K562 (cell line): ENCODE results near the gene UBE2O. TPM values are rescaled to one million over a fixed set of nuclear protein-coding genes. Genes with fewer than 3 reads are reported as not detected.

Source experiments
- ATAC-seq: fragments of 200-7000 bp; cut with Tn5 transposase; 3 replicates; pipeline ENCODE4 v1.9.1; 2020; ENCODE audit warnings: moderate library complexity
- BruUV-seq: library from RNA; stranded (reverse); fragments of 400-500 nt; replicated peaks from 2 replicates; lab custom pipeline; 2021; lab: Mats Ljungman, UMichigan
- CTCF ChIA-PET: fragments of 300-600 bp; formaldehyde crosslinking; extraction: SDS; loops from one replicate; lab custom pipeline; 2021; ENCODE audit warnings: low intra/inter-chr PET ratio; lab: Yijun Ruan, JAX
- POLR2A ChIA-PET: fragments of 300-600, 350-650 bp; sonication (Branson Sonifier 250); formaldehyde crosslinking; extraction: SDS; loops from one replicate; lab custom pipeline; 2021; ENCODE audit warnings: antibody characterized with exemption, inconsistent platforms; lab: Yijun Ruan, JAX
- DNase-seq, 4 experiments: peaks; one replicate each; pipeline versions ENCODE4 v3.0.0 to v3.0.0-alpha.2; 2011 to 2018; ENCODE audit warnings: low spot score in 3 of 4, mixed read lengths in 3 of 4; ENCODE audit errors: extremely low read depth in 1 of 4
- FAIRE-seq: peaks from 2 replicates; lab custom pipeline; 2011; peaks lifted over from hg19 to GRCh38; lab: Jason Lieb, UNC
- H2AFZ ChIP-seq: 2 replicates; pipeline ENCODE4 v1.6.0; 2011; ENCODE audit warnings: low read depth, low read length, control low read depth, inconsistent platforms
- H3K27ac ChIP-seq: fragments of 200-600 bp; 3 replicates; pipeline ENCODE4 v1.8.0; 2011; ENCODE audit warnings: low read depth, mild to moderate bottlenecking, control low read depth, inconsistent platforms, low read length, moderate library complexity, mixed read lengths; ENCODE audit errors: extremely low read depth
- H3K27me3 ChIP-seq, 2 experiments: fragments of 300-600 bp in 1 of 2; 2 replicates in 1 of 2; 3 replicates in 1 of 2; pipeline versions ENCODE4 v1.6.0 to v1.8.0; 2011; ENCODE audit warnings: inconsistent platforms in 2 of 2, low read length in 2 of 2, mild to moderate bottlenecking in 1 of 2, mixed read lengths in 1 of 2, moderate library complexity in 1 of 2; ENCODE audit not compliant: control insufficient read depth in 2 of 2, insufficient read depth in 2 of 2
- H3K36me3 ChIP-seq: fragments of 300-600 bp; 3 replicates; pipeline ENCODE4 v1.8.0; 2011; ENCODE audit warnings: mild to moderate bottlenecking, low read length, inconsistent platforms; ENCODE audit not compliant: control insufficient read depth, insufficient read depth
- H3K4me1 ChIP-seq, 2 experiments: fragments of 200-600 bp in 1 of 2; replicated peaks in 1 of 2; 2 replicates in 1 of 2; 3 replicates in 1 of 2; pipeline versions ENCODE4 v1.5.1 to v1.8.0; 2011; ENCODE audit warnings: inconsistent platforms in 2 of 2, low read length in 2 of 2, mild to moderate bottlenecking in 1 of 2, mixed read lengths in 1 of 2, moderate library complexity in 1 of 2; ENCODE audit not compliant: control insufficient read depth in 2 of 2, insufficient read depth in 2 of 2
- H3K4me2 ChIP-seq: 2 replicates; pipeline ENCODE4 v1.6.1; 2011; ENCODE audit warnings: low read length, control low read depth, inconsistent platforms, mixed read lengths; ENCODE audit not compliant: insufficient read depth
- H3K4me3 ChIP-seq: fragments of 200-600 bp; sonication (generic), shearing (Covaris generic); 2 replicates; pipeline ENCODE4 v1.5.1; 2016; ENCODE audit warnings: control low read depth, inconsistent platforms
- H3K79me2 ChIP-seq: fragments of 200-600 bp; 3 replicates; pipeline ENCODE4 v1.8.0; 2011; ENCODE audit warnings: low read length, inconsistent platforms; ENCODE audit not compliant: control insufficient read depth, insufficient read depth
- H3K9ac ChIP-seq, 2 experiments: 2 replicates each; pipeline versions ENCODE4 v1.6.0 to v1.6.1; 2011; ENCODE audit warnings: low read depth in 2 of 2, low read length in 2 of 2, control low read depth in 1 of 2, inconsistent platforms in 1 of 2, mild to moderate bottlenecking in 1 of 2, mixed read lengths in 1 of 2; ENCODE audit not compliant: insufficient read depth in 1 of 2
- H3K9me1 ChIP-seq: one replicate; pipeline ENCODE4 v1.6.0; 2011; ENCODE audit warnings: inconsistent platforms, mild to moderate bottlenecking, low read length, moderate library complexity; ENCODE audit not compliant: control insufficient read depth, insufficient read depth
- H3K9me3 ChIP-seq: replicated peaks from 2 replicates; pipeline ENCODE4 v1.5.1; 2011; ENCODE audit warnings: low read depth, low read length, inconsistent platforms; ENCODE audit not compliant: control insufficient read depth, insufficient read depth
- H4K20me1 ChIP-seq: replicated peaks from 2 replicates; pipeline ENCODE4 v1.6.1; 2011; ENCODE audit warnings: low read length, inconsistent platforms, mixed read lengths; ENCODE audit not compliant: control insufficient read depth, insufficient read depth
- BRD4 ChIP-seq: fragments of 200-600 bp; sonication (generic); IDR thresholded peaks from 2 replicates; pipeline ENCODE4 v1.6.1; 2017; ENCODE audit warnings: inconsistent platforms
- CBFA2T2 ChIP-seq: fragments of 450-650 bp; conservative IDR thresholded peaks from 2 replicates; pipeline ENCODE4 v1.6.1; 2017; ENCODE audit warnings: mild to moderate bottlenecking
- CEBPB ChIP-seq: fragments of 450-650 bp; IDR thresholded peaks from 2 replicates; pipeline ENCODE4 v1.6.1; 2016; ENCODE audit warnings: missing genetic modification characterization, missing compliant biosample characterization
- ESRRA ChIP-seq: fragments of 450-650 bp; IDR thresholded peaks from 2 replicates; pipeline ENCODE4 v1.6.1; 2014; ENCODE audit warnings: low read depth, mild to moderate bottlenecking, moderate library complexity, borderline replicate concordance
- GABPA ChIP-seq: fragments of 200-800 bp; sonication (Bioruptor generic); conservative IDR thresholded peaks from 2 replicates; pipeline ENCODE4 v1.6.1; 2016; ENCODE audit warnings: low read depth, missing genetic modification characterization, missing compliant biosample characterization
- MYBL2 ChIP-seq, 2 experiments: fragments of 450-650 bp in 1 of 2; sonication (generic) in 1 of 2; formaldehyde crosslinking in 1 of 2; IDR thresholded peaks; 2 replicates each; pipeline versions ENCODE4 v1.6.1 to v1.8.1; 2017 to 2022; ENCODE audit warnings: borderline replicate concordance in 1 of 2, inconsistent platforms in 1 of 2, low read depth in 1 of 2, mild to moderate bottlenecking in 1 of 2, missing genetic modification reagents in 1 of 2, moderate library complexity in 1 of 2
- POLR2B ChIP-seq: fragments of 450-650 bp; IDR thresholded peaks from 2 replicates; pipeline ENCODE4 v1.6.1; 2018; ENCODE audit warnings: low read depth; ENCODE audit not compliant: partially characterized antibody
- RAD21 ChIP-seq, 2 experiments: fragments of 250-450 bp in 1 of 2; fragments of 450-650 bp in 1 of 2; sonication (Bioruptor Pico) in 1 of 2; formaldehyde crosslinking in 1 of 2; IDR thresholded peaks in 1 of 2; conservative IDR thresholded peaks in 1 of 2; 2 replicates each; pipeline versions ENCODE4 v1.4.0 to v1.8.0; 2020 to 2022; ENCODE audit warnings: mild to moderate bottlenecking in 2 of 2, moderate library complexity in 1 of 2
- SMARCA4 ChIP-seq: fragments of 450-650 bp; IDR thresholded peaks from 2 replicates; pipeline ENCODE4 v1.6.1; 2016
- SMARCA5 ChIP-seq: fragments of 450-650 bp; IDR thresholded peaks from 2 replicates; pipeline ENCODE4 v1.6.1; 2016
- TAL1 ChIP-seq: fragments of 450-650 bp; IDR thresholded peaks from 2 replicates; pipeline ENCODE4 v1.6.1; 2016; ENCODE audit warnings: mild to moderate bottlenecking
- TRIM24 ChIP-seq, 2 experiments: fragments of 450-650 bp; IDR thresholded peaks; 2 replicates each; pipeline ENCODE4 v1.6.1; 2016
- ZKSCAN3 ChIP-seq: fragments of 250-450 bp; sonication (Bioruptor Pico); IDR thresholded peaks from 2 replicates; pipeline ENCODE4 v1.4.0; 2020
- ZNF224 ChIP-seq: sonication (generic); formaldehyde crosslinking; IDR thresholded peaks from 2 replicates; pipeline ENCODE4 v1.8.0; 2022; ENCODE audit warnings: mild to moderate bottlenecking, missing genetic modification reagents
- WGBS: fragments of 100-300 bp; shearing (Covaris generic); methylation state at CpG from one replicate; pipeline ENCODE4 v1.1.6; 2016; ENCODE audit warnings: low coverage, mixed read lengths; ENCODE audit not compliant: insufficient coverage; ENCODE audit errors: missing lambda C conversion rate; 5-methylcytosine and 5-hydroxymethylcytosine counted together
- in situ Hi-C: fragments of 300-500 bp; cut with MboI; formaldehyde crosslinking; loops from 4 replicates; pipeline ENCODE4 v1.15.0; 2018; ENCODE audit warnings: inconsistent platforms, mixed read lengths
- intact Hi-C: fragments of 100-400 bp; cut with micrococcal nuclease; formaldehyde crosslinking; loops from 2 replicates; pipeline ENCODE4 v1.14.2; 2022
- polyA plus RNA-seq, 8 experiments: library from polyadenylated mRNA; depleted of rRNA in 4 of 8; stranded (reverse) in 5 of 8; unstranded in 3 of 8; fragments of >200 nt; fragmentation: Nextera tagmentation in 2 of 8; fragmentation: Illumina TruSeq in 1 of 8; extraction: Ambion mirVana in 2 of 8; extraction: Trizol in 1 of 8; gene quantifications; 2 replicates each; pipeline versions ENCODE4 v1.2.1 to v1.2.3, GENCODE V29; 2011 to 2014; ENCODE audit warnings: inconsistent platforms in 1 of 8, missing spikeins in 1 of 8
- total RNA-seq, 7 experiments: library from RNA; depleted of rRNA in 6 of 7; stranded (reverse); fragments of >200 nt in 6 of 7; fragmentation: Illumina TruSeq in 2 of 7; extraction: Trizol in 2 of 7; gene quantifications; 2 replicates each; pipeline versions ENCODE4 v1.2.1 to v1.2.3, GENCODE V29; 2011 to 2021; ENCODE audit warnings: low replicate concordance in 1 of 7
- TF ChIP-seq, protein P1 (sequence below): fragments of 450-650 bp; IDR thresholded peaks from 2 replicates; pipeline ENCODE4 v1.6.1; 2017; ENCODE audit warnings: antibody characterized with exemption, mild to moderate bottlenecking
- TF ChIP-seq, protein P2 (sequence below), 3 experiments: IDR thresholded peaks in 2 of 3; conservative IDR thresholded peaks in 1 of 3; 2 replicates each; pipeline ENCODE4 v1.5.1; 2011 to 2012; ENCODE audit warnings: low read length in 3 of 3, mild to moderate bottlenecking in 3 of 3, control low read depth in 2 of 3, improper control_type of control experiment in 1 of 3, inconsistent platforms in 1 of 3, low read depth in 1 of 3, mixed read lengths in 1 of 3, moderate library complexity in 1 of 3; ENCODE audit not compliant: insufficient read depth in 2 of 3

UBE2O gene
- total and polyA plus RNA-seq, 9 of the 15 experiments (the other 6 are each of a cell fraction or from before 2014, with no cell fraction given) = 1.6 to 39.7 (median 13.3) TPM

DNA sequence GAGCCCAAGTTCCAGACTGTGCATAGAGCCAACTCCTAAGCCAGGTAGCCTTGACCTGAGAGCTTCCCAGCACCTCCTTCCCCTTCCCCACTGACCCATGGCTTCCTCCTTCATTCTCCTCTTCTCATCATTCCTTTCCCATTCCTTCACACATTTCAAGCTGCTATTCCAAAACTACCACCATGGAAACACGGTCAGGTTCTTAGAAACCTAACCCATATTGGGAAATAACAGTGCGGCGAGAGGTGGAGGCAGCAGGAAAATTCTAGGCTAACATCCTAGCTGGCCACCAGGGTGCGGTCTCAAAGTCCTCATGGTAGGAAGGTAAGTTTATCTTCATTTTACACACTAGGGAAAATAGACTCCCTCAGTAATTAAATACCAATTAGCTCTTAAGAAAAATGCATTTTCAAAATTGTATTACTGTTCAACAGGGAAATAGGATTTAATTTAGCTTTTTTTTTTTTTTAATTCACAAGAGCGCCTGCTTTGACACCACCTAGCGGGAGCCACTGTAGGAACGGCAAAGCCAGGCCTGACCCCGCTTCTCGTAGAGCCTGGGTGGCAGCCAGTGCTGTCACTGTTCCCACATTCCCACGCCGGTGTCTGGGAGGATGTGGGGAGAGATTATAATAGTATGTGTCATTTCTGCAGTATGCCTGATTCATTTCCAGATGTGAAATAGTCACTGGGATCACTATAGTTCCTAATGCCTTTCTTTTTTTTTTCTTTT, 82.5 kb downstream of the UBE2O start:
- H3K79me2 ChIP-seq = no peaks in the 10 kb centered on the region
- WGBS = 20% methylated on average over 9 of the region's 11 CpGs
- no peak overlapping the region; the same call in 2 of the 3 replicates for H3K27ac ChIP-seq
- in situ Hi-C loops (no loop called here), intact Hi-C loops (no loop called here)
- peak overlapping the region; percentile 6; the same call in 1 of the 2 replicates for H3K4me2 ChIP-seq
- no peak overlapping the region for H3K4me3 ChIP-seq
- ATAC-seq = peak; percentile 83
- peak overlapping the region; percentile 0 to 71; a peak in 2 of 4 replicates for H3K9ac ChIP-seq
- no peaks in the 10 kb centered on the region for H4K20me1 ChIP-seq
- BruUV-seq = no TSS peak
- H3K9me1 ChIP-seq = no peaks in the 10 kb centered on the region
- peak; percentile 56 to 67 (median 58) for DNase-seq
- peak; percentile 90 for FAIRE-seq
- no peaks in the 10 kb centered on the region for H3K27me3 ChIP-seq
- H3K9me3 ChIP-seq = no peaks in the 10 kb centered on the region
- ChIA-PET POLR2A (interaction anchor here (0.8 to 2.5 kb wide), 4 partner anchors 11 to 19 kb away, joined by 3 to 11 read pairs (median 7); partner anchors contain the start of genes PRPSAP1 and SPHK1), CTCF (interaction anchor here (1.0 to 1.6 kb wide), 5 partner anchors 15 to 90 kb away, joined by 4 to 13 read pairs (median 7); no protein-coding TSS in a partner anchor)
- peak overlapping the region; percentile 76 for H2AFZ ChIP-seq
- peaks cover 4 to 20% of the 10 kb centered on the region in 2 experiments; a peak in 4 of 5 replicates for H3K4me1 ChIP-seq
- no peaks in the 10 kb centered on the region for H3K36me3 ChIP-seq
- TF ChIP-seq ESRRA = peak; percentile 17; the same call in 1 of the 2 replicates
- TF ChIP-seq ZNF224 (CRISPR knock-in tag) = no peak
- TF ChIP-seq TRIM24 (IDR thresholded peaks at IDR 0.05) = no peak
- TF ChIP-seq SMARCA4 = 0 out of 2 replicates have a peak, but pooled peaks have one; percentile 28
- no peak for TF ChIP-seq MYBL2 (IDR thresholded peaks at IDR 0.05; ENCODE audit: low read depth)
- no peak for TF ChIP-seq MYBL2 (CRISPR knock-in tag; IDR thresholded peaks at IDR 0.05; ENCODE audit: borderline replicate concordance)
- TF ChIP-seq CBFA2T2 = 0 out of 2 replicates have a peak, but pooled peaks have one; percentile 18
- no peak for TF ChIP-seq POLR2B
- TF ChIP-seq CEBPB = peak; percentile 73
- no peak for TF ChIP-seq BRD4
- peak; percentile 20 to 45; a peak in 3 of 4 replicates for TF ChIP-seq RAD21 (CRISPR knock-in tag; conservative IDR thresholded peaks at IDR 0.05 in 1 of 2, IDR thresholded peaks at IDR 0.05 in 1 of 2)
- TF ChIP-seq, protein P1, sequence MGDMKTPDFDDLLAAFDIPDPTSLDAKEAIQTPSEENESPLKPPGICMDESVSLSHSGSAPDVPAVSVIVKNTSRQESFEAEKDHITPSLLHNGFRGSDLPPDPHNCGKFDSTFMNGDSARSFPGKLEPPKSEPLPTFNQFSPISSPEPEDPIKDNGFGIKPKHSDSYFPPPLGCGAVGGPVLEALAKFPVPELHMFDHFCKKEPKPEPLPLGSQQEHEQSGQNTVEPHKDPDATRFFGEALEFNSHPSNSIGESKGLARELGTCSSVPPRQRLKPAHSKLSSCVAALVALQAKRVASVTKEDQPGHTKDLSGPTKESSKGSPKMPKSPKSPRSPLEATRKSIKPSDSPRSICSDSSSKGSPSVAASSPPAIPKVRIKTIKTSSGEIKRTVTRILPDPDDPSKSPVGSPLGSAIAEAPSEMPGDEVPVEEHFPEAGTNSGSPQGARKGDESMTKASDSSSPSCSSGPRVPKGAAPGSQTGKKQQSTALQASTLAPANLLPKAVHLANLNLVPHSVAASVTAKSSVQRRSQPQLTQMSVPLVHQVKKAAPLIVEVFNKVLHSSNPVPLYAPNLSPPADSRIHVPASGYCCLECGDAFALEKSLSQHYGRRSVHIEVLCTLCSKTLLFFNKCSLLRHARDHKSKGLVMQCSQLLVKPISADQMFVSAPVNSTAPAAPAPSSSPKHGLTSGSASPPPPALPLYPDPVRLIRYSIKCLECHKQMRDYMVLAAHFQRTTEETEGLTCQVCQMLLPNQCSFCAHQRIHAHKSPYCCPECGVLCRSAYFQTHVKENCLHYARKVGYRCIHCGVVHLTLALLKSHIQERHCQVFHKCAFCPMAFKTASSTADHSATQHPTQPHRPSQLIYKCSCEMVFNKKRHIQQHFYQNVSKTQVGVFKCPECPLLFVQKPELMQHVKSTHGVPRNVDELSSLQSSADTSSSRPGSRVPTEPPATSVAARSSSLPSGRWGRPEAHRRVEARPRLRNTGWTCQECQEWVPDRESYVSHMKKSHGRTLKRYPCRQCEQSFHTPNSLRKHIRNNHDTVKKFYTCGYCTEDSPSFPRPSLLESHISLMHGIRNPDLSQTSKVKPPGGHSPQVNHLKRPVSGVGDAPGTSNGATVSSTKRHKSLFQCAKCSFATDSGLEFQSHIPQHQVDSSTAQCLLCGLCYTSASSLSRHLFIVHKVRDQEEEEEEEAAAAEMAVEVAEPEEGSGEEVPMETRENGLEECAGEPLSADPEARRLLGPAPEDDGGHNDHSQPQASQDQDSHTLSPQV = 0 out of 2 replicates have a peak, but pooled peaks have one; percentile 17
- TF ChIP-seq GABPA (tag) = no peak
- TF ChIP-seq ZKSCAN3 (CRISPR knock-in tag) = no peak
- 0 out of 2 replicates have a peak, but pooled peaks have one; percentile 27 for TF ChIP-seq TAL1
- TF ChIP-seq SMARCA5 = no peak
- TF ChIP-seq, protein P2, sequence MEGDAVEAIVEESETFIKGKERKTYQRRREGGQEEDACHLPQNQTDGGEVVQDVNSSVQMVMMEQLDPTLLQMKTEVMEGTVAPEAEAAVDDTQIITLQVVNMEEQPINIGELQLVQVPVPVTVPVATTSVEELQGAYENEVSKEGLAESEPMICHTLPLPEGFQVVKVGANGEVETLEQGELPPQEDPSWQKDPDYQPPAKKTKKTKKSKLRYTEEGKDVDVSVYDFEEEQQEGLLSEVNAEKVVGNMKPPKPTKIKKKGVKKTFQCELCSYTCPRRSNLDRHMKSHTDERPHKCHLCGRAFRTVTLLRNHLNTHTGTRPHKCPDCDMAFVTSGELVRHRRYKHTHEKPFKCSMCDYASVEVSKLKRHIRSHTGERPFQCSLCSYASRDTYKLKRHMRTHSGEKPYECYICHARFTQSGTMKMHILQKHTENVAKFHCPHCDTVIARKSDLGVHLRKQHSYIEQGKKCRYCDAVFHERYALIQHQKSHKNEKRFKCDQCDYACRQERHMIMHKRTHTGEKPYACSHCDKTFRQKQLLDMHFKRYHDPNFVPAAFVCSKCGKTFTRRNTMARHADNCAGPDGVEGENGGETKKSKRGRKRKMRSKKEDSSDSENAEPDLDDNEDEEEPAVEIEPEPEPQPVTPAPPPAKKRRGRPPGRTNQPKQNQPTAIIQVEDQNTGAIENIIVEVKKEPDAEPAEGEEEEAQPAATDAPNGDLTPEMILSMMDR (IDR thresholded peaks at IDR 0.05 in 2 of 3, conservative IDR thresholded peaks at IDR 0.05 in 1 of 3; ENCODE audit: insufficient read depth in 2 of 3, low read depth in 1 of 3, low read length in 3 of 3) = peak; percentile 75 to 92 (median 85)
